ENCODE data around the gene TMCO4.
"Not testable (repeated sequence)": the region's sequence is repeated elsewhere in the genome, so short reads cannot be mapped to it uniquely, and the experiment has no call there.

Gene TMCO4

GRCh38 chr1:19651141-19651737, 148.5 kb downstream of the TMCO4 start:
- peak; percentile 57 for DNase-seq

GRCh38 chr1:19650416-19651140, 149.1 kb downstream of the TMCO4 start:
- no peak for DNase-seq

- DNase-seq: no peak
Observed at GRCh38 chr1:19648689-19649088, 151.0 kb downstream of the TMCO4 start.

GRCh38 chr1:19648239-19648638, 151.5 kb downstream of the TMCO4 start:
- DNase-seq: no peak

GRCh38 chr1:19647643-19648042, 152.1 kb downstream of the TMCO4 start:
- DNase-seq: no peak

GRCh38 chr1:19646377-19647319, 153.1 kb downstream of the TMCO4 start:
- DNase-seq: peak; percentile 47

- DNase-seq: no peak
Observed at GRCh38 chr1:19645411-19646251, 154.1 kb downstream of the TMCO4 start.

GRCh38 chr1:19644681-19645410, 154.9 kb downstream of the TMCO4 start:
- DNase-seq: peak; percentile 39

- no peak for DNase-seq
Observed at GRCh38 chr1:19644395-19644680, 155.4 kb downstream of the TMCO4 start.

- peak; percentile 49 for DNase-seq
Observed at GRCh38 chr1:19643602-19644394, 155.9 kb downstream of the TMCO4 start, which contains the start of gene NBL1. Gene NBL1 (plus strand): TSS chr1:19644311. CDS start chr1:19655031, 10,720 bp downstream.

- no peak for DNase-seq
Observed at GRCh38 chr1:19643121-19643520, 156.6 kb downstream of the TMCO4 start.

- no peak for DNase-seq
Observed at GRCh38 chr1:19640363-19641316, 159.1 kb downstream of the TMCO4 start.

- DNase-seq: no peak
Observed at GRCh38 chr1:19639999-19640362, 159.7 kb downstream of the TMCO4 start.

- not testable (repeated sequence) for DNase-seq
Observed at GRCh38 chr1:19639228-19639627, 160.5 kb downstream of the TMCO4 start.

GRCh38 chr1:19637606-19638005, 162.1 kb downstream of the TMCO4 start:
- no peak for DNase-seq

GRCh38 chr1:19636749-19637148, 163.0 kb downstream of the TMCO4 start:
- DNase-seq: not testable (repeated sequence)

- no peak for DNase-seq
Observed at GRCh38 chr1:19636065-19636464, 163.7 kb downstream of the TMCO4 start.

- no peak for DNase-seq
Observed at GRCh38 chr1:19635646-19636045, 164.1 kb downstream of the TMCO4 start.

- not testable (repeated sequence) for DNase-seq
Observed at GRCh38 chr1:19635064-19635463, 164.7 kb downstream of the TMCO4 start.

- no peak for DNase-seq
Observed at GRCh38 chr1:19633106-19633505, 166.6 kb downstream of the TMCO4 start.

Data from suppressor macrophage treated with lipopolysaccharide for 4 hours (primary cell).